ENCODE data around the gene IFT172. TPM values are rescaled to one million over a fixed set of nuclear protein-coding genes. Genes with fewer than 3 reads are reported as not detected.
"Not testable (repeated sequence)": the region's sequence is repeated elsewhere in the genome, so short reads cannot be mapped to it uniquely, and the experiment has no call there.

Gene IFT172, protein sequence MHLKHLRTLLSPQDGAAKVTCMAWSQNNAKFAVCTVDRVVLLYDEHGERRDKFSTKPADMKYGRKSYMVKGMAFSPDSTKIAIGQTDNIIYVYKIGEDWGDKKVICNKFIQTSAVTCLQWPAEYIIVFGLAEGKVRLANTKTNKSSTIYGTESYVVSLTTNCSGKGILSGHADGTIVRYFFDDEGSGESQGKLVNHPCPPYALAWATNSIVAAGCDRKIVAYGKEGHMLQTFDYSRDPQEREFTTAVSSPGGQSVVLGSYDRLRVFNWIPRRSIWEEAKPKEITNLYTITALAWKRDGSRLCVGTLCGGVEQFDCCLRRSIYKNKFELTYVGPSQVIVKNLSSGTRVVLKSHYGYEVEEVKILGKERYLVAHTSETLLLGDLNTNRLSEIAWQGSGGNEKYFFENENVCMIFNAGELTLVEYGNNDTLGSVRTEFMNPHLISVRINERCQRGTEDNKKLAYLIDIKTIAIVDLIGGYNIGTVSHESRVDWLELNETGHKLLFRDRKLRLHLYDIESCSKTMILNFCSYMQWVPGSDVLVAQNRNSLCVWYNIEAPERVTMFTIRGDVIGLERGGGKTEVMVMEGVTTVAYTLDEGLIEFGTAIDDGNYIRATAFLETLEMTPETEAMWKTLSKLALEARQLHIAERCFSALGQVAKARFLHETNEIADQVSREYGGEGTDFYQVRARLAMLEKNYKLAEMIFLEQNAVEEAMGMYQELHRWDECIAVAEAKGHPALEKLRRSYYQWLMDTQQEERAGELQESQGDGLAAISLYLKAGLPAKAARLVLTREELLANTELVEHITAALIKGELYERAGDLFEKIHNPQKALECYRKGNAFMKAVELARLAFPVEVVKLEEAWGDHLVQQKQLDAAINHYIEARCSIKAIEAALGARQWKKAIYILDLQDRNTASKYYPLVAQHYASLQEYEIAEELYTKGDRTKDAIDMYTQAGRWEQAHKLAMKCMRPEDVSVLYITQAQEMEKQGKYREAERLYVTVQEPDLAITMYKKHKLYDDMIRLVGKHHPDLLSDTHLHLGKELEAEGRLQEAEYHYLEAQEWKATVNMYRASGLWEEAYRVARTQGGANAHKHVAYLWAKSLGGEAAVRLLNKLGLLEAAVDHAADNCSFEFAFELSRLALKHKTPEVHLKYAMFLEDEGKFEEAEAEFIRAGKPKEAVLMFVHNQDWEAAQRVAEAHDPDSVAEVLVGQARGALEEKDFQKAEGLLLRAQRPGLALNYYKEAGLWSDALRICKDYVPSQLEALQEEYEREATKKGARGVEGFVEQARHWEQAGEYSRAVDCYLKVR (N-terminal part only)
- polyA plus RNA-seq (ENCODE audit: insufficient read length in 4 of 4) = 10 to 100 TPM; 41.1 to 48.0 (median 41.4) TPM

DNA sequence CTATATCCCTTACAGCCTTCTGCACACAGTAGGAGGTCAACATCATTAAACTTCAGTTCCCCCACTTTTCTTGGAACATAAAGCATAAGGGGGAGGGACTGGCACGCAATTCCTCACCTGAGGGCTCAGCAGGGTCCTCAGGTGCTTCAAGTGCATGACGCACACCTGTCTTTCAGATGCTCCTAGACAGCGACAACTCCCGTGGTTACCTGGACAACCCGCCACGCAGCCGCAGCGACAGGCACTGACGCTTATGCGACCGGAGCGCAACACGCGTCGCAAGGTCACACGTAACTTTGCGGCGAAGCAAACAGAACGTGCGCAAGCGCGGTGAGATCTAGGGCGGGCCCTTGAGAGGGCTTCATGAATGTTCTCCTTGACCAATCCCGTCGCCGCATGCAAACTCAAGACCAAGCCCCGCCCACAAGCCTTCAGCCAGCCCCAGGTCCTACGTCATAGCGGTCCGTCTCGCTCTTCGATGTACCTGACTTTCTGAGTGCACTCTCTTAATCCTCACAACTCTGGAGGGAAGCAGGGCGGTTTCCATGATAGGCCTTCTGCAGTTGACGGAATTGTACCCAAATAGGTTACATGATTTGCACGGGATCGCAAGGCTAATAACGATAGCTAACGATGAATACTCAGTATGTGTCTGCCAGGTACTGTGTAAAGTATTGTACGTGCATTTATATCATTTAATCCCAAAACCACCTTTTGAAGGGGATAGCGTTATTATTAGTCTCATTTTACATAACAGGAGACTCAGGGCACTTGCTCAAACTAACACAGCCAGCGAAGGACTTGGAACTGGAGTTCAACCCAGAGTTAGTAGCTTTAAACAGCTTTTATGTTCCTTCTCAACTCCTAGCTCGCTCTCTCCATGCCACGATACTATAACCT lies at the start of gene IFT172:
Gene IFT172 (minus strand): TSS at position 246 of the 900 bp plus-strand sequence. CDS start 90 bp downstream, at position 156.
- peak; percentile 94 to 98 (median 98) for DNase-seq (ENCODE audit: low read depth in 4 of 4, low spot score in 3 of 4)

DNA sequence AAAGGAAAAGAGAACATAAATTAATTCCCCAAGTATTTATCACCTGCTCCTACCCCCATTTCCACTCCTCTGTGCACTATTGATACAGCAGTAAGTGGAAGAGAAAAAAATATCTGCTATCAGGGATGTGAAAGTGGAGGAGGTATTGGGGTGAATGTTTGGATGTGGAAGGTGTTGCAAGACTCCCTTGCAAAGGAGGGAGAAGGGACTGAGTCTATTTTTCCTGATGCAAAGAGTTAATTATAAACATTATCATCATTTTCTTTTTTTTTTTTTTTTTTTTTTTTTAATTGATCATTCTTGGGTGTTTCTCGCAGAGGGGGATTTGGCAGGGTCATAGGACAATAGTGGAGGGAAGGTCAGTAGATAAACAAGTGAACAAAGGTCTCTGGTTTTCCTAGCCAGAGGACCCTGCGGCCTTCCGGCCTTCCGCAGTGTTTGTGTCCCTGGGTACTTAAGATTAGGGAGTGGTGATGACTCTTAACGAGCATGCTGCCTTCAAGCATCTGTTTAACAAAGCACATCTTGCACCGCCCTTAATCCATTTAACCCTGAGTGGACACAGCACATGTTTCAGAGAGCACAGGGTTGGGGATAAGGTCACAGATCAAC lies 49.4 kb upstream of the IFT172 start:
- not testable (repeated sequence) for DNase-seq (ENCODE audit: low read depth in 4 of 4, low spot score in 3 of 4)

DNA sequence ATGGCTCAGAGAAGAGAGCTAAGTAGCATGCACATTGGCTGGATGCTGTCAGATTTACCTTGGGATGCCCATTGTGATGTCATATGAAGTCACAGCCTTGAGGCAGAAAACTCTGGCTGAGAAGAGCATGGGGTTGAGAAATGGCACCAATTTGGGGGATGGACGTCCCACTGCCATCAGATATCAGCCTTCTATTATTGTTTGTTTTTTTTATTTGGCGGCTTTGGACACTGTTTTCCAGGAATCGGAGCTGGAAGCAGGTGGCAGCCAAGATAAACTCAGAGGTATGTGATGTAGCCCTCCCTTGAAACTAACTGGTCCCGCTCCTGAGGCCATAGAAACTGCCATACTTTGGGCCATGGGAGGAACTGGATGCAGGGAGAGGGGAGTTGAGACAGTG lies 47.7 kb upstream of the IFT172 start:
- no peak for DNase-seq (ENCODE audit: low read depth in 4 of 4, low spot score in 3 of 4)

DNA sequence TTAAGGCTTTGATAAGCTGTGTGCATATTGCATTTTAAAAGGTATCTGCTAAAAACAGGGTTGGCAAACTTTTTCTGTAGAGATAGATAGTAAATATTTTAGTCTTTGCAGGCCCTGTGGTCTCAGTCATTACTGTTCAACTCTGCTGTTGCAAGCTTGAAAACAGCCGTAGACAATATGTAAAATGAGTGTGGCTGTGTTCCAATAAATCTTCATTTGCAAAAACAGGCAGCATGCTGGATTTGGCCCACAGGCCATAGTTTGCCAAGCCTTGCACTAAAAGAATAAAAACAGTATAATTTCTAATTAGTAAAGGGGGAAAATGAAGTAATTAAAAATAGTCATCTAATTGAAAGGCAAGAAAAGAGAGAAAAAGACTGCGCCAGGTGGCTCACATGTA lies 42.4 kb upstream of the IFT172 start:
- no peak for DNase-seq (ENCODE audit: low read depth in 4 of 4, low spot score in 3 of 4)

DNA sequence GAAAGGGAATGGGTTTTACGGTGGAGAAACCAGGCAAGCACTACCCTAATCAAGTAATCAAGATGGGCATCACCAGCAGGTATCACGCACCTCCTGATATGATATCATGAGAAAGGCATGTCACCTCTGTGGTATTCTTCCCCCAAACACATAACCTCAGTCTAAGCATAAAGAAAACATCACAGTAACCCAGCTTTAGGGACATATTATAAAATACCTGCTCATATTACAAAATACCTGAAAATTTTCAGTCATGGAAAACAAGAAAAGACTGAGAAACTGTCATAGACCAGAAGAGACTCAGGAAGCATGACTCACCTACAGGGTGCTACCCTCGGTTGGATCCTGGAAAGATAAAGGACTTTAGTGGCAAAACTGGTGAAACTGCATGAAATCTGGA lies 37.6 kb upstream of the IFT172 start:
- DNase-seq (ENCODE audit: low read depth in 4 of 4, low spot score in 3 of 4) = no peak

DNA sequence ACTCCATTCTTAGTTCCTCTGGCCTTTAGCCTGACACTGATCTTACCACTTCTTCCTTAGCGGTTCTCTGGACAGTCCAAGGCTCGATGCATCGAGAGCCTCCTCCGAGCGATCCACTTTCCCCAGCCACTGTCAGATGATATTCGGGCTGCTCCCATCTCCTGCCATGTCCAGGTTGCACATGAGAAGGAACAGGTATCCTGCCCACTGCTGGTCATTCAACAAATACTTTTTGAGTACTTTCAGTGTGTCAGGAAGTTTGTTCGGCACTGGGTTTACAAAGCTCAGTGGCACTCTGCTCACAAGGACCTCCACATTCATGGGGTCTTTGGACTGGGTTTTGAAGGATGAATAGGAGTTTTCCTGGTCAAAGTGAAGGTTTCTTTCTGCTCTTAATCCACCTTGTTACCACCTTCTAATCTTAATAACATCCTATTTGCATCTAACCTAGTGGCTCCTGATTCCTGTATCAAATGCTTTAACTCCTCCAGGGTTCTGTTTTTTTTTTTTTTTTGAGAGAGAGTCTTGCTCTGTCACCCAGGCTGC lies 32.9 kb upstream of the IFT172 start:
- DNase-seq (ENCODE audit: low read depth in 4 of 4, low spot score in 3 of 4) = no peak

DNA sequence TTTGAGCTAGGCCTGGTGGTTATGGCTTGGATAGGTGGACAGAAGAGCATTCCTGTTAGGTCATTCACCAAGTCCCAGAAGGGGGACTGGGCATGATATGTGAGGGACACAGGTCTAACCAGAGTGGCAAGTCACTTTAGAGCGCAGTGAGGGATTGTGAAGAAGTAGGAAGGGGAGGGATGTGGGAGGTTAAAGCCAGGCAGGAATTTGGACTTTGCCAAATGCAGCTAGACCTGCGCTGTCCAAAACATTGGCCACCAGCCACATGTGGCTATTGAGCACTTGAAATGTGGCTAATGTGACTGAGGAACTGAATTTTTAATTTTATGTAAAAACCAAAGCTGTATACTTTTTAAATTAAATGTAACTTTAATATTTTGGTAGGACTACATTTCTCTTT lies 30.8 kb upstream of the IFT172 start:
- no peak for DNase-seq (ENCODE audit: low read depth in 4 of 4, low spot score in 3 of 4)

DNA sequence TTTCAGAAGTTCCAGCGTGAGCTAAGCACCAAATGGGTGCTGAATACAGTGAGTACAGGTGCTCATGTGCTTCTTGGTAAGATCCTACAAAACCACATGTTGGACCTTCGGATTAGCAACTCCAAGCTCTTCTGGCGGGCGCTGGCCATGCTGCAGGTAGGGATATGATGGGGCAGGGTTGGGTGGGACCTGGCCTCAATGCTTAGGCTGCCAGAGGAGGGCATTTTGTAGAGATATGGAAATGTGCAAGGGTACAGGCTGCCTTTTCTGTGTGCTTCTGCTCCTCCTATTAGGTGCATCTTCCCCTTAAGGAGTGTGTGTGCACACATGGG lies 29.2 kb upstream of the IFT172 start:
- DNase-seq (ENCODE audit: low read depth in 4 of 4, low spot score in 3 of 4) = no peak

DNA sequence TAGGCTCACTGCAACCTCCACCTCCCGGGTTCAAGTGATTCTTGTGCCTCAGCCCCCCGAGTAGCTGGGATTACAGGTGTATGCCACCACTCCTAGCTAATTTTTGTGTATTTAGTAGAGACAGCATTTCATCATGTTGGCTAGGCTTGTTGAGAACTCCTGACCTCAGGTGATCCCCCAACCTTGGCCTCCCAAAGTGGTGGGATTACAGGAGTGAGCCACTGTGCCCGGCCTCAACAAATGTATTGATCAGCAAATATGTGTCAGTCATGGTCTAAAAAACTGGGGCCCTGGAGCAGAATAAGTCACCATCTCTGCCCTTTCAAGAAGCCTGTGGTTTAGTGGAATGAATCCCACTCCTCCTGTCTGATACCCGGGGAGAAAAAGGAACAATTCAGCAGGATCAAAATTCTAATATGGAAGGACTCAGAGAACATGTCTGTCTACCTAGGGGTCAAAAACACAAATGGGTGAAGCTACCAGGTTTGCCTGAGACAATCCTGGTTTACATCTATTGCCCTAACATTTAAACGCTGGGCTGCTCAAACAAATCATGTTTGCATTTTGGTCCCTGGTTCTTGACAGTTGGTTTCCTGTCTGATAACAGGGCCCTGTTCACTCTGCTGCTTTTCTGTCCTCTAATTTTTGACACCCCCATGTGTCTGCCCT lies 28.7 kb upstream of the IFT172 start:
- DNase-seq (ENCODE audit: low read depth in 4 of 4, low spot score in 3 of 4) = no peak

DNA sequence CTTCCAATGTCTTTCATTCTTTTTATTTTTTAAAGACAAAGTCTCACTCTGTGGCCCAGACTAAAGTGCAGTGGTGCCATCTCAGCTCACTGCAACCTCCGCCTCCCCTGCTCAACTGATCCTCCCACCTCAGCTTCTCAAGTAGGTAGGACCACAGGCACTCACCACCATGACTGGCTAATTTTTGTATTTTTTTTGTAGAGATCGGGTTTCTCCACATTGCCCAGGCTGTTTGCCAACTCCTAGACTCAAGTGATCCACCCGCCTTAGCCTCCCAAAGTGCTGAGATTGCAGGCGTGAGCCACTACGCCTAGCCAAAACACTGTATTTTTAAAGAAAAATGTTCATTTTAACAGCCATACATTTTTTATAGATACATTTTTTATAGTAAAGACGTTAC lies 19.8 kb upstream of the IFT172 start:
- no peak for DNase-seq (ENCODE audit: low read depth in 4 of 4, low spot score in 3 of 4)

DNA sequence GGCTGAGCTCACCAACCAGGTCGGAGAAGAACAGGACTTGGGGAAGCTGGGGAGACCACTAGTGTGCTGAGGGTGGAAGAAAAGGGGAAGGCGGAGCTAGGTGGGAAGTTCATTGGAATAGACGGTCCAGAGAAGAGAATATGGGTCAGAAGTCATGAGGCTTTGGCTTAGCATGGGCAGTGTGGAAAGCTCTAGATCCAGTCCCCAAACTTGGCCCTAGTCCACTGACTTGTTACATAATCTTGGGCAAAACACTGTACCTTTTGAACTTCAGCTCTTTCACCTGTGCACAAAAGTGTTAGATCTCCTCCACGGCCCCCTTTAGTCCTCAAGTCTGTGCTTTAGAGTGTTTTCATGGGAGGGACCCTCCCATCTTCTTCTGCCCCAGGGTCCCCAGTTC lies 17.8 kb upstream of the IFT172 start:
- no peak for DNase-seq (ENCODE audit: low read depth in 4 of 4, low spot score in 3 of 4)

DNA sequence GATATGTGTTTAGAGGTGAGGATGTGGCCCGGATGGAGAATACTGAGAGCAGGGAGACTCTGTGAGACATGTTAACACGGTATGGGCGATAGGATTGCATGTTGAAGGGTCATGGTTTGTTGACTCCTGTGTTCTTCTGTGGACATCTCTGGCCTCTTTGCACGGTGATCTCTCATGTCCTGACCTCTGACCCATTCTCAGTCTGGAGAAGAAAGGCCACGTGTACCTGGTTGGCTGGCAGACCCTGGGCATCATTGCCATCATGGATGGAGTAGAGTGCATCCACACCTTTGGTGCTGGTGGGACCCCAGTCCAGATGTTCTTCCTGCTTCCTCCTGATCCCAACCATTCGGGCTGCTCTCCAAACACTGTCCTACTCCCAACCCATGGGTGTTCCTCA lies 17.0 kb upstream of the IFT172 start:
- no peak for DNase-seq (ENCODE audit: low read depth in 4 of 4, low spot score in 3 of 4)

DNA sequence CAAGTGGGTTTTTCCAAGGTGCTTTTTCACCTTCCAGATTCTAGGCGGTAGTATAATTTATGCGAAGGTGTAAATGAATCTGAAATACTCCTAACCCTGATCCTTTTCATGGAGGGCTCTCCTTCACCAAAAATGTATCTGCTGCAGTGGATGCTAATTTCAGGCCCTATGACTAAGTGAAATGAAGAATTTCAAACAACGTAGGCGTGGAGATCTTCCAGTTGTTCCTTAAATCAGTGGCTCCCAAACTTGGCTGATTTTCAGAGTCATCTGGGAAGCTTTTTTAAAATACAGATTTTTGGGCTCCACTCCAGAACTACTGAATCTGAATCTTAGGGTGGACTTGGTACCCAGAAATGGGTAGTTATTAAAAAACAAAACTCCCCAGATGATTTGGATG lies 12.6 kb upstream of the IFT172 start:
- no peak for DNase-seq (ENCODE audit: low read depth in 4 of 4, low spot score in 3 of 4)

DNA sequence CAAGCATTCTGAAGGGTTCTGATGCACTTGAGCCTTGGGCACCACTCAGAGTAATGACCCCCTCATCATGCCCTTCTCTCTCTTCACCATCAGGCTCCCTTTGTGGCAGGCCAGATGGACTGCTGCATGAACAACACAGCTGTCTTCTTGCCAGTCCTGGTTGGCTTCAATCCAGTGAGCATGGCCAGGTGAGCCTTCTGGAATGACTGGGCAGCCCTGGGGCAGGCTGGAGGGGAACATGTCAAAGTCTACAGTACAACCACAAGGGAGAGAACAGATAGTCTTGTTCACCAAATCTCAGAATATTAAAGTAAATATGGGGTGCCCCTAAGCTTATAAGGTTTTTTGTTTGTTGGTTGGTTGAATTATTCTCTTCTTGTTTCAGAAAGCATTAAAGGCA lies 11.5 kb upstream of the IFT172 start:
- DNase-seq (ENCODE audit: low read depth in 4 of 4, low spot score in 3 of 4) = no peak

DNA sequence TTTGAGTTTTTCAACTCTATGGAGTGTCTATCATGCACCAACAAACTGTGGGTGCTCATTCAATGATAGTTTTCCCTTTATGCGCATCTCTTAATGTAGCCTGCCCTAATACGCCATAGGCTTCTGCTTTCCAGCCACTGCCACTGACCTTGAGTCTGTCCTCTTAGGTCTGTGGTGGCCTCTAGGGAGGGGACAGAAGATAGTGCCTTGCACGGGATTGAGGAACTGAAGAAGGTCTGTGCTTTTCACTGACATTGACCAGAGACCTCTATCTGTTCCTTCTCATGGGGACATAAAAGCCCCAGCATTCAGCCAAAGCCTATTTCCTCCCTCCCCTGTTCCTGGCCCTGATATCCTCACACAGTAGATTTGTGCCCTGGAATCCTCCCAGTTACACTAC lies 9.4 kb upstream of the IFT172 start:
- DNase-seq (ENCODE audit: low read depth in 4 of 4, low spot score in 3 of 4) = no peak

DNA sequence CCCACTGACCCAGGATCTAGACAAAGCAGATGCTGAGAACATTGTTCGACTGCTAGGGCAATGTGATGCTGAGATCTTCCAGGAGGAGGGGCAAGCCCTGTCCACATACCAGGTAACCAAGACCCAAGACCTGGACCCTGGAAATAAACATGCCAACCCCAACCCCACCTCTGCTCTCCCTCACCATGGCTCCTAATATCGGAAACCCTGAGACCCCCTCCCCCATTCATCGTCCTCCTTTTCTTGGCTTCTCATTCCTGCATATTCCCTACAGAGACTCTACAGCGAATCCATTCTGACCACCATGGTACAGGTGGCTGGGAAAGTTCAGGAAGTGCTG lies 7.7 kb upstream of the IFT172 start:
- no peak for DNase-seq (ENCODE audit: low read depth in 4 of 4, low spot score in 3 of 4)

DNA sequence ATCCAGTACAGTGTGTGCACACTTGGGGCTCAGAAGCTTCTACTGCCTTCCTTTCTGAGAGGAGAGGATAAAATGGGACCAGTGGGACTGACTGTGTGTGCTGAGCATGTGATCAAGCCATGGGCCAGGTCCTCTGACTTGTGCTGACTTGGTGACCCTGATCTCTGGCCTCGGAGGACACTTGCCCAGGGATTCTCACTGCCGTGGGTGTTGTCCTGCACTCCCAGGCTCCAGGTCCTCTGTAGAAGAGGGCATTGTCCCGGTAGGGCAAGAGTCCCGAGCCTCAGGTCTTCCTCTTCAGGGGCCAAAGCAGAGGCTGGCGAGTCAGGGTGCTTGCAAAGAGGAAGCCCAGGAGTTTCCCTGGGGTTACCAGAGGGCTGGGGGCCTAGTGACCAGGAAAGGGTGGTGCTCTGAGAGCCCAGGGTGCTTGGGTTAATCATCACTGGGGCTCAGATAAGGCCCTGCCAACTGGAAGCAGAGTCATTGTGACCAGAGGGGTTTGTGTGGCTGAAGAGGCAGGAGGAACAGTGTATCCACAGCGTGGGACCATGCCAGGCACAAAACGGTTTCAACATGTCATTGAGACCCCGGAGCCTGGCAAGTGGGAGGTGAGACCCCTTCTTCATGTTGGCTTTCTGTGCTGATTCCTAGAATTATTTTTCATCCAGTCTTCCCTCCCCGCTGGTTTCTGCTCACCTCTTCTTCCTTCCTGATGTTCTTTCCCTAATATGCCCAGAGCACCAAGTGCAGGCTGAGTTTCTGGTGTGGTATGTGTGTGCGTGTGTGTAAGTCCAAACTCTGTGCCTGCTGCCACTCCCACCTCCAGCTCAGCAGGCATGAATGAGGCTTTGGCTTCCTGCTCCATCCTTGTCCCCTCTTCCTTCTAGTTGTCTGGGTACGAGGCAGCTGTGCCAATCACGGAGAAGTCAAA lies 7.1 kb upstream of the IFT172 start, which contains the start of gene GCKR:
Gene GCKR (plus strand): TSS at position 483 of the 931 bp plus-strand sequence. CDS start 66 bp downstream, at position 549.
- no peak for DNase-seq (ENCODE audit: low read depth in 4 of 4, low spot score in 3 of 4)
